H54 (cell line): ENCODE measurements around the gene CMTM4.

ENCODE experiments used
- DNase-seq: peaks from one replicate; pipeline ENCODE4 v3.0.0; 2011; ENCODE audit warnings: low spot score, mixed read lengths; ENCODE audit not compliant: insufficient read length
- FAIRE-seq: peaks from 3 replicates; lab custom pipeline; 2011; peaks lifted over from hg19 to GRCh38; lab: Jason Lieb, UNC
- POLR2A ChIP-seq: IDR thresholded peaks from 2 replicates; pipeline ENCODE4 v1.6.1; 2011; ENCODE audit warnings: low read depth, mild to moderate bottlenecking, low read length

The CMTM4 gene

GRCh38 chr16:66696669-66697630, at the start of gene CMTM4:
Gene CMTM4 (minus strand): TSS chr16:66696743. CDS start chr16:66696525, 218 bp downstream.
- TF ChIP-seq POLR2A, result peak; percentile 25; the same call in 1 of the 2 replicates
- FAIRE-seq (no peak), DNase-seq (peak; percentile 91)

- TF ChIP-seq POLR2A, result no peak
- DNase-seq (no peak), FAIRE-seq (no peak)
Measured at GRCh38 chr16:66746048-66746447, 49.5 kb upstream of the CMTM4 start.

- DNase-seq (no peak), FAIRE-seq (no peak)
- no peak for TF ChIP-seq POLR2A
Measured at GRCh38 chr16:66741950-66742808, 45.6 kb upstream of the CMTM4 start.

GRCh38 chr16:66741169-66741900, 44.8 kb upstream of the CMTM4 start:
- DNase-seq (peak; percentile 53), FAIRE-seq (peak; percentile 80)
- TF ChIP-seq POLR2A, result no peak

GRCh38 chr16:66740533-66740932, 44.0 kb upstream of the CMTM4 start:
- FAIRE-seq, result peak; percentile 64
- no peak for TF ChIP-seq POLR2A
- no peak for DNase-seq

GRCh38 chr16:66740010-66740409, 43.5 kb upstream of the CMTM4 start:
- DNase-seq (no peak), FAIRE-seq (no peak)
- TF ChIP-seq POLR2A, result no peak

GRCh38 chr16:66735891-66736290, 39.3 kb upstream of the CMTM4 start:
- FAIRE-seq (no peak), DNase-seq (no peak)
- no peak for TF ChIP-seq POLR2A

- FAIRE-seq (no peak), DNase-seq (no peak)
- TF ChIP-seq POLR2A, result no peak
Measured at GRCh38 chr16:66731101-66731500, 34.6 kb upstream of the CMTM4 start.

- DNase-seq (no peak), FAIRE-seq (no peak)
Measured at GRCh38 chr16:66728804-66729203, 32.3 kb upstream of the CMTM4 start.

GRCh38 chr16:66728117-66728787, 31.7 kb upstream of the CMTM4 start:
- no peak for DNase-seq
- FAIRE-seq, result no peak
- TF ChIP-seq POLR2A, result no peak

More at GRCh38 chr16:66728804-66729203, 32.3 kb upstream of the CMTM4 start:
- no peak for TF ChIP-seq POLR2A

GRCh38 chr16:66720766-66721165, 24.2 kb upstream of the CMTM4 start:
- FAIRE-seq (no peak), DNase-seq (no peak)

GRCh38 chr16:66719246-66719645, 22.7 kb upstream of the CMTM4 start:
- FAIRE-seq (no peak), DNase-seq (no peak)
- TF ChIP-seq POLR2A, result no peak

More at GRCh38 chr16:66720766-66721165, 24.2 kb upstream of the CMTM4 start:
- TF ChIP-seq POLR2A, result no peak

- FAIRE-seq, result no peak
- DNase-seq, result no peak
- no peak for TF ChIP-seq POLR2A
Measured at GRCh38 chr16:66717776-66718175, 21.2 kb upstream of the CMTM4 start.
